CD4-positive, alpha-beta T cell (primary cell): Measurements from ENCODE around the gene AFG1L. TPM values are rescaled to one million over a fixed set of nuclear protein-coding genes. Genes with fewer than 3 reads are reported as not detected.

Source experiments
- ATAC-seq: fragments of 200-7000 bp; cut with Tn5 transposase; one replicate; pipeline ENCODE4 v1.10.0; 2022; ENCODE audit warnings: mild to moderate bottlenecking; ENCODE audit not compliant: poor library complexity
- CTCF ChIA-PET: fragments of 350-600 bp; sonication (Branson Sonifier 250); formaldehyde crosslinking; loops from one replicate; lab custom pipeline; 2021; ENCODE audit warnings: antibody characterized with exemption, inconsistent platforms; lab: Charles Lee
- POLR2A ChIA-PET: fragments of 350-600 bp; sonication (Branson Sonifier 250); formaldehyde crosslinking; loops from one replicate; lab custom pipeline; 2021; ENCODE audit warnings: antibody characterized with exemption, inconsistent platforms; lab: Charles Lee
- DNase-seq, 14 experiments: peaks; one replicate each; pipeline ENCODE4 v3.0.0-alpha.2; 2013 to 2020; ENCODE audit warnings: mixed read lengths in 2 of 14
- H3K27ac ChIP-seq, 2 donors: one replicate each; pipeline versions ENCODE4 v1.5.1 to v1.7.0; 2013; ENCODE audit warnings: low read length in 2 of 2, low read depth in 1 of 2, mild to moderate bottlenecking in 1 of 2
- H3K27me3 ChIP-seq, 2 experiments: 1 replicate in 1 of 2; 2 replicates in 1 of 2; pipeline versions ENCODE4 v1.6.1 to v1.7.0; 2013; ENCODE audit warnings: low read length in 2 of 2, control low read depth in 1 of 2, mild to moderate bottlenecking in 1 of 2, moderate library complexity in 1 of 2; ENCODE audit not compliant: insufficient read depth in 2 of 2, control insufficient read depth in 1 of 2
- H3K36me3 ChIP-seq: one replicate; pipeline ENCODE4 v1.6.1; 2013; ENCODE audit warnings: low read length, control low read depth; ENCODE audit not compliant: insufficient read depth
- H3K4me1 ChIP-seq: one replicate; pipeline ENCODE4 v1.6.1; 2013; ENCODE audit warnings: low read length, control low read depth; ENCODE audit not compliant: insufficient read depth
- H3K4me3 ChIP-seq: one replicate; pipeline ENCODE4 v1.5.1; 2013; ENCODE audit warnings: mild to moderate bottlenecking, low read length, moderate library complexity
- H3K9me3 ChIP-seq, 2 experiments: 1 replicate in 1 of 2; 2 replicates in 1 of 2; pipeline versions ENCODE4 v1.6.1 to v1.7.0; 2013; ENCODE audit warnings: low read length in 2 of 2, mild to moderate bottlenecking in 2 of 2, control low read depth in 1 of 2, moderate library complexity in 1 of 2; ENCODE audit not compliant: control insufficient read depth in 1 of 2, insufficient read depth in 1 of 2
- H3K27ac Mint-ChIP-seq: one replicate; pipeline ENCODE4 v1.8.0; 2020; ENCODE audit warnings: mixed read lengths
- H3K27me3 Mint-ChIP-seq: one replicate; pipeline ENCODE4 v1.8.0; 2021; ENCODE audit warnings: mixed read lengths
- H3K36me3 Mint-ChIP-seq: one replicate; pipeline ENCODE4 v1.8.0; 2021; ENCODE audit warnings: low read depth, mixed read lengths
- H3K4me1 Mint-ChIP-seq: one replicate; pipeline ENCODE4 v1.8.0; 2021; ENCODE audit warnings: low read depth, mixed read lengths
- H3K4me3 Mint-ChIP-seq: one replicate; pipeline ENCODE4 v1.8.0; 2020; ENCODE audit warnings: mild to moderate bottlenecking, mixed read lengths
- H3K9me3 Mint-ChIP-seq: one replicate; pipeline ENCODE4 v1.8.0; 2020; ENCODE audit warnings: mixed read lengths
- CTCF ChIP-seq: fragments of 200-600 bp; IDR thresholded peaks from one replicate; pipeline ENCODE4 v1.8.0; 2022; ENCODE audit warnings: antibody characterized with exemption, mild to moderate bottlenecking
- intact Hi-C, 2 experiments: fragments of 100-400 bp; cut with DNase I in 1 of 2; cut with micrococcal nuclease in 1 of 2; formaldehyde crosslinking; loops; one replicate each; pipeline versions ENCODE4 v1.15.1 to v1.9.0; 2023 to 2025; cut with DNase I, micrococcal nuclease
- total RNA-seq, 174 experiments: library from RNA in 2 of 174; stranded (reverse) in 2 of 174; gene quantifications; one replicate each; pipeline ENCODE4 v1.2.3 and lab custom pipeline; 2021 to 2026

The AFG1L gene
- total RNA-seq, 2 experiments from 2014 or later = 3.0 to 3.9 TPM

- peak in 3 of 14 experiments; percentile 36 to 50 (median 47) for DNase-seq
Observed at GRCh38 chr6:108492131-108492766, 197.4 kb downstream of the AFG1L start.

GRCh38 chr6:108494434-108494833 is 199.6 kb downstream of the AFG1L start:
- Mint-ChIP-seq H3K9me3 (no peaks in the 10 kb centered on the region), H3K4me3 (no peak overlapping the region), H3K4me1 (no peaks in the 10 kb centered on the region), H3K36me3 (no peaks in the 10 kb centered on the region), H3K27me3 (no peaks in the 10 kb centered on the region), H3K27ac (no peak overlapping the region)
- intact Hi-C loops = no loop called here
- Histone ChIP-seq H3K36me3 (no peaks in the 10 kb centered on the region), H3K27ac (no peak overlapping the region), H3K27me3 (no peaks in the 10 kb centered on the region), H3K4me3 (no peak overlapping the region), H3K4me1 (no peaks in the 10 kb centered on the region), H3K9me3 (no peaks in the 10 kb centered on the region)
- POLR2A ChIA-PET = no interaction called here
- CTCF ChIA-PET = interaction anchor here (0.5 to 0.7 kb wide), 2 partner anchors 650 to 1346 kb away, joined by 3 read pairs; no protein-coding TSS in a partner anchor
- ATAC-seq (no peak), DNase-seq (no peak)
- TF ChIP-seq CTCF = no peak

More at GRCh38 chr6:108492131-108492766, 197.4 kb downstream of the AFG1L start:
- no peak overlapping the region for H3K27ac Mint-ChIP-seq
- Histone ChIP-seq H3K36me3 (no peaks in the 10 kb centered on the region), H3K27ac (no peak overlapping the region), H3K4me3 (no peak overlapping the region), H3K9me3 (no peaks in the 10 kb centered on the region), H3K4me1 (no peaks in the 10 kb centered on the region), H3K27me3 (no peaks in the 10 kb centered on the region)
- H3K9me3 Mint-ChIP-seq = no peaks in the 10 kb centered on the region
- ATAC-seq = no peak
- no peaks in the 10 kb centered on the region for H3K27me3 Mint-ChIP-seq
- ChIA-PET POLR2A (no interaction called here), CTCF (interaction anchor here (0.7 to 1.7 kb wide), 4 partner anchors 231 to 389 kb away, joined by 3 to 5 read pairs (median 4); partner anchors contain the start of gene SNX3)
- no peaks in the 10 kb centered on the region for H3K4me1 Mint-ChIP-seq
- H3K36me3 Mint-ChIP-seq = no peaks in the 10 kb centered on the region
- no peak overlapping the region for H3K4me3 Mint-ChIP-seq
- intact Hi-C loops = loop anchor here (2.0 kb wide), 1 partner anchor 379 kb away; no protein-coding TSS in a partner anchor
- peak; percentile 54 for TF ChIP-seq CTCF

- H3K4me1 Mint-ChIP-seq = no peaks in the 10 kb centered on the region
- H3K9me3 Mint-ChIP-seq = peaks cover under 1% of the 10 kb centered on the region
- no peaks in the 10 kb centered on the region for H3K27me3 Mint-ChIP-seq
- no peak for ATAC-seq
- POLR2A ChIA-PET = no interaction called here
- peak in 1 of 14 experiments; percentile 4 for DNase-seq
- intact Hi-C loops = no loop called here
- Histone ChIP-seq H3K27me3 (no peaks in the 10 kb centered on the region), H3K27ac (no peak overlapping the region), H3K36me3 (no peaks in the 10 kb centered on the region), H3K4me3 (no peak overlapping the region), H3K4me1 (no peaks in the 10 kb centered on the region), H3K9me3 (no peaks in the 10 kb centered on the region)
- H3K36me3 Mint-ChIP-seq = peaks cover 18% of the 10 kb centered on the region
- CTCF ChIA-PET = no interaction called here
- no peak for TF ChIP-seq CTCF
- H3K4me3 Mint-ChIP-seq = no peak overlapping the region
- H3K27ac Mint-ChIP-seq = no peak overlapping the region
Observed at GRCh38 chr6:108497883-108498282, 203.0 kb downstream of the AFG1L start.
